HG03457 (cell line): Measurements from ENCODE around the gene NTNG2.

Experiments used
- ATAC-seq: cut with Tn5 transposase; IDR thresholded peaks from one replicate; pipeline ENCODE4 v1.9.1; 2021; ENCODE audit warnings: moderate number of reproducible peaks; ENCODE audit not compliant: unreplicated experiment

NTNG2 gene

DNA sequence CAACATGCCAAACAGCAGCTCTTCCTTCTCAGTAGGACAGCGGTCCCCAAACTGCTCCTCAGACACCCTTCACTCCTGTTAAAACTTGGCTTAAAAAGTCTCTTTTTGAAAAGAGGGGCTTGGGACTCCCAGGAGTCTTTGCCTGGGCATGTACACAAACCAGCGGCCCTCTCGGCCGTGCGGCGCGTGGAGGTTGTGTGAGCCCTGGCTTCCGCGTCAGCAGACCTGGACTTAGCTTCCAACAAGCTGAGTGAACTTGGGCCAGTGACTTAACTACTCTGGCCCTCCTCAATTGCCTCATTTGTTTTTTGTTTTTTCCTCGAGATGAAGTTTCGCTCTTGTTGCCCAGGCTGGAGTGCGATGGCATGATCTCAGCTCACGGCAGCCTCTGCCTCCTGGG lies 15.3 kb upstream of the NTNG2 start:
- no peak for ATAC-seq

DNA sequence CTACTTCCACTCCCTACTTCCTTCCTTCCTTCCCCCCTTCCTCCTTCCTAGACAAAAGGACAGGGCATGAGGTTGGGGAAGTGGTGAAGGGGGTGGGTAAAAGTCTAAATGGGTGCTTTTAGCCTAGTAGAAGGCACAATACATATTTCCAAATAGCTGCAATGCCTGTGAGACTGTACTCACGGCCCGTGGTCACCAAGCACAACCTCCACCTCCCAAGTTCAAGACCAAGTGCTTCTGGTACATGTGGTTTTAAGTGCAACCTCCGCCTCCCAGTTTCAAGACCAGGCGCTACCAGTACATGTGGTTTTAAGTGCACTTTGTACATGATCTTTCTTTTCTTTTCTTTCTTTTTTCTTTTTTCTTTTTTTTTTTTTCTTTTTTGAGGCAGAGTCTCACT lies 14.5 kb upstream of the NTNG2 start:
- ATAC-seq, result no peak

GRCh38 chr9:132147839-132148238 lies 14.0 kb upstream of the NTNG2 start:
- no peak for ATAC-seq

- ATAC-seq, result no peak
Measured at GRCh38 chr9:132150256-132150655, 11.6 kb upstream of the NTNG2 start.

GRCh38 chr9:132151118-132151517 lies 10.7 kb upstream of the NTNG2 start:
- ATAC-seq, result no peak

GRCh38 chr9:132152231-132152630 lies 9.6 kb upstream of the NTNG2 start:
- ATAC-seq, result no peak

- ATAC-seq, result no peak
Measured at GRCh38 chr9:132154863-132155567, 6.8 kb upstream of the NTNG2 start.

- no peak for ATAC-seq
Measured at GRCh38 chr9:132155568-132155895, 6.3 kb upstream of the NTNG2 start.

- no peak for ATAC-seq
Measured at GRCh38 chr9:132156262-132156661, 5.6 kb upstream of the NTNG2 start.

DNA sequence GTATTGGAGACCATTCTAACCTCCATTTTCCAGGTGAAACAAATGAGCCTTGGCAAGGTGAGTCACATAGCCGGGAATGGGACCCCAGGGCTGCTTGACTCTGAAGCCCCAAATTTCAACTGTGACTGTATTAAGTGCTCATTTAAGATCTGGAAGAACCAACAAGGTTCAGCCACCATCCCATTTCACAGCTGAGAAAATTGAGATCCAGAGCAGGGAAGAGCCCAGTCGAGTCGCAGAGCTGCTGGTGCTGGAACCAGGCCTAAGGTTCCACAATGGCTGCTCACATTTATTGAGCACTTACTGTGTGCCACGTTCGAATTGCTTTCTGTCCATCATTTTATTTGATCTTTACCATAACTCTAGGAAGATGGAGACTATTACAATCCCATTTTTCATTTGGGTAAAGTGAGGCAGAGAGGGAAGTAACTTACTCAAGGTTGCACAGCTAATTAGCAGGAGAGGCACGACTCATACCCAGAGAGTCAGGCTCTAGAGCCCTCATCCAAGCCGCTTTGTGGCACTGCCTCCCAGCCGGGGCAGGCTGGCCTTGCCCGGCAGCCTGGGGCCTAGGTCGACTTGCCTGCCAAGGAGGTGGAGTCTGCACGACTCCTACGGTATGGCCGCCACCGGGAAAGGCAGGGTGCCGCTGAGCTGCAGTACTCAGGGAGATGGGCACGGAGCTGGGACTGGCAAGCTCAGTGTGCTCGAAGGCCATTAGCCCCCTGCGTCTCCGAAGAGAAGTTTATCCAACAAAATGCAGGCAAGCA lies 4.3 kb upstream of the NTNG2 start:
- ATAC-seq, result no peak

GRCh38 chr9:132160802-132161742 lies 786 bp upstream of the NTNG2 start:
- no peak for ATAC-seq

DNA sequence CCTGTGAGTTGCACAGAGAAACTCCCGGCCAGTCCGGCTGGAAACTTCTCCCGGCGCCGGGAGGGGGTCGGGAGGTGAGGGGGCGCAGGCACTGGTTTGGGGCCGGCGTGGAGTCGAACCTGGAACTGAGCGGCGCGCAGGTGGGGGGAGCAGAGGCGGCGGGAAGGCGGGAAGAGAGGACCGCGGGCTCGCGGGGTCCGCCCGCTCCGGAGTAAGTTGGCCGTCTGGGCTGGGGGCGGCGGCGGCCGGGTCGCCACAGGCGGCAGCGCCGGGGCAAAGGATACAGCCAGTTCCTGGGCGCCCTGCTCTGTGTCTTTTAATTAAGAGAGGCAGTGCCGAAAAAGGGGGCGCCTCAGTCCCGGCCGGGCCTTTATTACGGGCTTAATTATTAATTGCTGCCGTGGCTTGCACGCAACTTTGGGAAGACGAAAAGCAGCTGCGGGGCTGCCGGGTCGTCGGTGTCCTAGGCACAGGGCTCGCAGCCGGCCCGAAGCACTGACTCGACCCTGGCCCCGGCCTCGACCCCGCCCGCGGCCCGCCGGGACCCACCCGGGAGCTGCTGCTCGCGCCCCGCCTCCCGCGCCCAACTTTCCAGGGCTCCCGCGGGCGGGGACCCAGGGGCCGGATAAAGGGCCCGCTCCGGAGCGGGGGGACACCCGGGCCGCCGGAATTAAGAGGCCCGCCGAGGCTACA lies 1.1 kb downstream of the NTNG2 start:
- ATAC-seq, result no peak

DNA sequence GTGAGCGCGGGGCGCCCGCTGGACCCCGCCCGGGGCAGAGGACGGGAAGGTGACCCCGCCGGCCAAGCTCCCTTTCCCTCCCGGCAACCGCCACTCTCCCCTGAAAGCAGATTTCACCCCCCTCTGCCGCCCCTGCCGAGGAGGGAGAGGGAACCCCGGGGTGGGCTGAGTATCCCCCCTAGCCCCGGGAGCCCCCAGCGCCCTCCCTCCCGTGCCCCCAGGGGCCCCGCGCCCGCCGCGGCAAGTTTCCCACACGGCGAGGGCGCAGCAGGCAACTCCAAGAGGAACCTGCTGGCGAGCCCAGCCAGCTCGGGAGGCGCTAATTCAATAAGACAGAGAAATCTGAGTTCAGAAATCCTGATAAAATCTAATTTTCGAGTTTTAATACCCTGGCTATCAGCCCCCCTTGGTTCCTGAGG lies 1.6 kb downstream of the NTNG2 start:
- ATAC-seq, result no peak

GRCh38 chr9:132163876-132164603 lies 2.2 kb downstream of the NTNG2 start:
- ATAC-seq, result no peak

DNA sequence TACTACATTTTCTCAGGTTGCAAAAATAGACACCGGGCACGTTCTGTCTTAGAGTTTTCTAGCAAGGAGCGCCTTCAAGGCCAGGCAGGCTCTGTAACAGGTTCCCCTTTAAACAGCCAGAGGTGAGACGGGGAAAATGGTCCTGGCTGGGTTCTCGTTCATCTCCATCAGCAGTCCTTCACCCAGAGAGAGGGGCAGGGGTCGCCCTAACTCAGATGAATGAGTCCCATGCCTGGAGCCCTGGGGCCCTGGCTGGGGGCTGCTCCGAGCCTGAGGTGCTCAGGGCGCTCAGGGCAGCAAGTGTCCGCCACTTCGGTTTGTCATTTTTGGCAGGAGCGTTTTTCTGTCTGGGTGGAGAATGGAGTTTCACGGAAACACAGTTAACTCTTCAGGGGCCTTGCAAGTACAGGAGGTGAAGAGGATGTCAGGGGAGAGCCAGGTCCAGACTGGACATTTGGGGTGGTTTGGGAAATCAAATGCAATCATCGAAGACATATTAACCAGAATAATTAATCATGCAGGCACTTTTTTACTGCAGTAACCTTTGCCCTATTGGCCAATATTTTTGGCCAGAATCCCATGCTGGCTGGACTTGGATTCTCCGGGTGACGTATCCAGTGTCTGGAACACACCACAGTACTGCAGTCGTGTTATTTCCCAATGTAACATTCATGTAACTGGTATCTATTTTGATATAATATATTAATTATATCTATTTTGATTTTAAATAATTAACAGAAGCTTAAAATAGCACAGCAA lies 2.9 kb downstream of the NTNG2 start:
- ATAC-seq, result no peak

DNA sequence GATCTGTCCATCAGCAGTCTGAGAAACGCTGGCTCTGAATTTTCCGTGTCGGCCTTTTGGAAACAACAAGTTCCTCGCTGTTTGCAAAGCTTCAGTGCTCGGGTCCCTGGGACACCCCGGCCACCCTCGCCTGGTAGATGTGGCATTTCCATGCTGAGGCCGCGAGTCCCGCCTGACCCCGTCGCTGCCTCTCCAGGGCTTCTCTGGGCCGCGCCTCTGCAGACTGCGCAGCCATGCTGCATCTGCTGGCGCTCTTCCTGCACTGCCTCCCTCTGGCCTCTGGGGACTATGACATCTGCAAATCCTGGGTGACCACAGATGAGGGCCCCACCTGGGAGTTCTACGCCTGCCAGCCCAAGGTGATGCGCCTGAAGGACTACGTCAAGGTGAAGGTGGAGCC lies 4.7 kb downstream of the NTNG2 start:
- ATAC-seq, result no peak

GRCh38 chr9:132167192-132167591 lies 5.3 kb downstream of the NTNG2 start:
- ATAC-seq, result no peak

- ATAC-seq, result no peak
Measured at GRCh38 chr9:132168347-132168746, 6.5 kb downstream of the NTNG2 start.

GRCh38 chr9:132168851-132169250 lies 7.0 kb downstream of the NTNG2 start:
- no peak for ATAC-seq
